Fibroblast of skin of abdomen (primary cell): ENCODE results near the gene CD163L1. TPM values are rescaled to one million over a fixed set of nuclear protein-coding genes. Genes with fewer than 3 reads are reported as not detected.
"Not testable (repeated sequence)": the region's sequence is repeated elsewhere in the genome, so short reads cannot be mapped to it uniquely, and the experiment has no call there.

Experiments used
- DNase-seq: peaks from one replicate; pipeline ENCODE4 v3.0.0-alpha.2; 2013
- polyA plus RNA-seq, 2 experiments: library from polyadenylated mRNA; unstranded; fragments of 120-200 nt; gene quantifications; one replicate each; pipeline ENCODE4 v1.2.1, GENCODE V29; 2013; ENCODE audit not compliant: insufficient read length in 2 of 2

CD163L1 gene
- 0.46 TPM for polyA plus RNA-seq (2013, experiment 1 of 2; ENCODE audit: insufficient read length)
- polyA plus RNA-seq (2013, experiment 2 of 2; ENCODE audit: insufficient read length) = 0.62 TPM

DNA sequence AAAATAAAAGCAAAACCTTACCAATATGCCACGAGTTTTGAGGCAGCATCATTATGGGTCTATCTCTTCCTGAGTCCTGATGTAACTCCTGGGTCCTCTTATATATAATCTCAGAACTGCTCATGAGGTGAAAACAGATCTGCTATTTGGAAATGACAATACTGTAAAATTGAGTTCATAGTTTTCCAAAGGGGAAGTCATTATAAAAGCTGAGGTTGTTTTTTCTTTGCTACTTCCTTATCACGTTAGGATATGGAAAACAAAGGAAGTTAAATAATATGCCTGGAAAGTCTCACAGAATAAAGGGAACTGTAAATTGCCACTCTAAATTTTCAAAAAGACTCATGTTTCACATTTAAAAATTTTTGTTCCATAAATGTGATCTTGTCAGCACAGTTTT, at the start of gene CD163L1:
CD163L1 (minus strand) TSS at position 78 of the 400 bp plus-strand sequence; CDS start at position 52, 26 bp downstream.
- no peak for DNase-seq

- DNase-seq = no peak
These were observed 49.1 kb upstream of the CD163L1 start for GRCh38 chr12:7493006-7493405.

- DNase-seq = no peak
These were observed 42.6 kb upstream of the CD163L1 start for GRCh38 chr12:7486512-7486911.

DNA sequence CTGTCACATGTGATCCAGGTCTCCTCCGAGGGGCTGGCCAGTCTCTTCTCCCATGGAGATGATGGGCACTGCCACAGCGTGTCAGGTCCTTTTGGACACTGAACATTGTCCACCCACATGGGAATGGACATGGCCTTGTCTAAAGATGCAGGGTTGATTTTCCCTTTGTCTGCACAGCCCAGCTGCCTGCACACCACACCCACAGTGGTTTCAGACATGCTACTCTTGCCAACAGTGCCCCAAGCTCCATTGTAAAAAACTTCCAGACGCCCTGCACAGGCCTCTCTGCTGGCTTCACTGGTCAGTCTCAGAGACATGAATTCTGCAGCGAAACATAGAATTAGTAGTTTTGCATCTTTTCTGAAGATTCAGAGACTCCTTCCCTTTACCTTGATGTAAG, 41.1 kb upstream of the CD163L1 start:
- no peak for DNase-seq

DNA sequence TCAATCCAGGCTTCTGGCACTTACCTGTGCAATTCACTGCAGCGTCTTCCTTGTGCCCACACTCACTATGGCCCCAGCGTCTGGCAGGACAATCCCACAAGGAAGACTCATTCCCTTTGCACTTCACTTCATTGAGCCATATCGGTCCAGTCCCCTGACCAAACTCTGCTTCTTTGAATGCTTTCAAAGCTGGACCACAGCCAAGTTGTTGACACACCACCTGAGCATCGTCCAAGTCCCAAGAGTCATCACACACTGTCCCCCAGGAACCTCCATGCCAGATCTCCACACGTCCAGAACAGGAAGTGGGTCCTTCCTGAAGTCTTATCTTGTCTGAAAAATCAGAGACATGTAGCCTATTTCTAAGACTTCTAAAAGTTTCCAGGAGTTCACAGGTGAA, 39.4 kb upstream of the CD163L1 start:
- no peak for DNase-seq

- DNase-seq = peak; percentile 57
These were observed 35.8 kb upstream of the CD163L1 start for GRCh38 chr12:7479771-7480170.

- no peak for DNase-seq
These were observed 28.1 kb upstream of the CD163L1 start for GRCh38 chr12:7472060-7472459.

DNA sequence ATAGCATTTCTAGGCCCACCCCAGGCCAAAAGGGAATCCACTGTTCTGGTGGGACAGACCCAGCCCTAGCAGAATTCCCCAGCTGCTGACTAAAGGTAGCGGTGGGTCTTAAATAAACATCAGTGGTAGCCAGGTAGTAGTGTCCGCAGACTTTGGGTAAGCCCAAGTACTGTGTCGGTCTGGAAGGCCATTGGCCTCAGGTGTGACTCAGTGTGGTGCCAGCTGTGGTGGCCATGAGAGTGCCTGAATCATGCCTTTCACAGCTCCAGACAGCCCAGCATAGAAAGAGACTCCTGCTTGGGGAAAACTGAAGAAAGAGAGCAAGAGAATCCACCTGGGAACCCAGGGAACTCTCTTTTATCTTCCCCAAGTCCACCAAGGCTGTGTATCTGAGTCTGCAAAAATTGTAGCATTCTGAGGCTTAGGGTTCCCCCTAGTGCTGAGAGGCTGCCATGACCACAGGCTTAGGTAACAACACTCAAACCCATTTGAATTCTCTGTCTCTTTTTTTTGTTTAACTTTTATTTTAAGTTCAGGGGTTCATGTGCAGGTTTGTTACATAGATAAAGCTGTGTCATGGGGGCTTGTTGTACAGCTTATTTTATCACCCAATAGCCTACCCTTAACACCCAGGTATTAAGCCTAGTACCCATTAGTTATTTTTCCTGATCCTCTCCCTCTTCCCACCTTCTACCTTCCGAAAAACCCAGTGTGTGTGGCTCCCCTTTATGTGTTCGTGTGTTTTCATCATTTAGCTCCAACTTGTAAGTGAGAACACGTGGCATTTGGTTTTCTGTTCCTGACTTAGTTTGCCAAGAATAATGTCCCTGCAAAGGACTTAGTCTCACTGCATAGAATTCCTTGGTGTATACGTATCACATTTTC, 16.7 kb upstream of the CD163L1 start:
- peak; percentile 35 for DNase-seq

DNA sequence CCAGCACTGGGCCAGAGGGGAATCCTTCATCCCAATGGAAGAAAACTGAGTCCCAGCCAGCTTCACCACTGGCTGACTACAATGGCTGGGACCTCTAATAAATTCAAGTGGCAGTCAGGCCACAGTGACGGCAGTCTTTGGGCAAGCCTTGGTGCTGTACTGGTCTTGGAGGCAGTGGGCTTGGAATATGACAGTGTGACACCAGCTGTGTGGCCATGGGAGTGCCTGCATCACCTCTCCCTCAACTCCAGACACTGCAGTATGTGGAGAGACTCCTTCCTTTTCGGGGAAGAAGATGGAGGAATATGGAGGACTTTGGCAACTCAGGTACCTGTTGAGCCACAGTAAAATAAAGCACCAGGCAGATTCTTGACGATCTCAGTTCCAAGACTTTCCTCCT, 16.0 kb upstream of the CD163L1 start:
- no peak for DNase-seq

- no peak for DNase-seq
These were observed 7.8 kb upstream of the CD163L1 start for GRCh38 chr12:7451756-7452155.

- DNase-seq = no peak
These were observed 6.7 kb upstream of the CD163L1 start for GRCh38 chr12:7450667-7451066.

DNA sequence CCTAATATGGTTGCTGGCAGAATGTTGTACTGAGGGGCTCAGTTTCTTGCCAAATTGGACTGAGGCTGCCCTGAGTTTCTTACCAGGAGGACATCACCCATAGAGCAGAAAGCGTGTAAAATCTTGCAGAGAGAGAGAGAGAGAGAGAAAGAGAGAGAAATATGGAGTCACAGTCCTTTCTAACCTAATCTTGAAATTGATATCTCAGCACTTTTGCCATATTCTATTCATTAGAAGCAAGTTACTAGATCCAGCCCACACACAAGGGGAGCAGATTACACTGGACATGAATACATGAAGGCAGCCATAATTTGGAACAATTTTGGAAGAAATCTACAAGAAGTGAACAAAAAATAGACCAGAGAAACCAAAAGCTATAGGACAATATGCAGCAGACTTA, 4.1 kb upstream of the CD163L1 start:
- no peak for DNase-seq

DNA sequence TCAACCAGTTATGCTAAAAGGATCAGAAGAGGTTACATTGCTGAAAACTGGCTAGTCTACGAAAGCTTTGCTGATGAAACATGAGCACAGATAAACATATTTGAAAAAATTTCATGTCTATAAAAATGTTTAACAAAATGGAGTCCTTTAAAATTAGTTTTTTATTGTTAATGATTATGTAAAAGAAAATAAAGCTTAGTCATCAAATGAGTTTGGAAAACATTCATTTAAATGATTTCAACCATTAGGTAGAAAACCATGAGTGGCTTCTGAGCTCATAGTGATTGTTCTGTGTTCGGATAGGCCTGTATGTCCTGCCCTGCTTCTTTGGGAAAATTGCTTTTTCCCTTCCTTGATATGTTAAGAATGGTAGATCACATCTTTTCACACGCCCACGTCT, 584 bp upstream of the CD163L1 start:
- DNase-seq = no peak

GRCh38 chr12:7441216-7441615, 2.7 kb downstream of the CD163L1 start:
- DNase-seq = peak; percentile 4

DNA sequence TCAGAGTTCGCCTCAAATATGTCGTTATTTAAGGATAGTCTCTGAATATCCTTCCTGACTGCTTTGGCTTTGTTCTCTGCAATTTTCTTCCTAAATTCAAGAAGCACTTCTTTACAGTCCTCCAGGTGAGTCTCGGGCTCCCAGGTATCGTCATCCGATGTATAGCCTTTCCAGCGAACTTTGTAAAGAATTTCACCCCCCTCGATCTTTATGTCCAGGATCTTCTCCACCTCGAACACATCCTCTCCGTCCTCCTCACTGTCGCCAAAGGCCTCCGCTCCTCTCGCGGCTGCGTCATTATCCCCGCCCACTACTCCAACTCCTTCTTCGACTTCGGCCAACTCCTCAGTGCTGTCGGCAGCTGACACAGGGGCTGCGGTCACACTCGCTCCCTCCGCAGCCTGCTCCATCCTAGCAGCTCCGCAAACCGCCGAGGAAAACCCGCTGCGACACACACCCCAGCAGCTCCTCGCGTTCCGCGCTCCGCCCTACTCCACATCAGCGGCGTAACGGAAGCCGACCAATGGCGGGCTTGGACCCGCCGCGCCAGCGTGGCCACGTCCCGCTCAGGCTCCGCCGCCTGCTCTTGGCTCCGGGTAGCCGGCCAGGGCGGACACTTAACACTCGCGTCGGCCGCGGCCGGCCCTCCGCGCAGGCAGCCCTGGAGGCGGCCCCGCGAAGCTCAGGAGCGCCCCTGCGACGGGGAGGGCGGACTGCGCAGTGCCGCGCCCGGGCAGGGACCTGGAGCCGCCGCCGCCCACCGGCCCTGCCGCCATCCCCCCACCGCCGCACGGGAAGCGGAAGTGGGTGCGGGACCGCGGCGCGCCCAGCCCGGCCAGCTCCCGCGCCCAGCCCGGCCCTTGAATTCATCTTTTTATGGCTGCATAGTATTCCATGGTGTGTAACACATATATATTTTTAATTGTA, 4.1 kb downstream of the CD163L1 start:
- peak; percentile 74 for DNase-seq

- DNase-seq = not testable (repeated sequence)
These were observed 5.5 kb downstream of the CD163L1 start for GRCh38 chr12:7438291-7438995.

DNA sequence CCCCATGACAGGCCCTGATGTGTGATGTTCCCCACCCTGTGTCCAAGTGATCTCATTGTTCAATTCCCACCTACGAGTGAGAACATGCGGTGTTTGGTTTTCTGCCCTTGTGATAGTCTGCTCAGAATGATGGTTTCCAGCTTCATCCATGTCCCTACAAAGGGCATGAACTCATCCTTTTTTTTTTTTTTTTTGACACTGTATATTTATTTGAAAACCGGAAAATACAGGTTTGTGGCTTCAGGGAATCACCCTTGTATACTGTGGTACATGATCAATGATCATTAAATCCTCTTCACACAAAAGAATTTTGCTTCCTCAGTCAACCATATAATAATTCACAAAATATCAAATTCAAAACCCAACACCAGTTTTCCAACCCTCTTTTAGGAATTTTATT, 6.5 kb downstream of the CD163L1 start:
- DNase-seq = not testable (repeated sequence)

DNA sequence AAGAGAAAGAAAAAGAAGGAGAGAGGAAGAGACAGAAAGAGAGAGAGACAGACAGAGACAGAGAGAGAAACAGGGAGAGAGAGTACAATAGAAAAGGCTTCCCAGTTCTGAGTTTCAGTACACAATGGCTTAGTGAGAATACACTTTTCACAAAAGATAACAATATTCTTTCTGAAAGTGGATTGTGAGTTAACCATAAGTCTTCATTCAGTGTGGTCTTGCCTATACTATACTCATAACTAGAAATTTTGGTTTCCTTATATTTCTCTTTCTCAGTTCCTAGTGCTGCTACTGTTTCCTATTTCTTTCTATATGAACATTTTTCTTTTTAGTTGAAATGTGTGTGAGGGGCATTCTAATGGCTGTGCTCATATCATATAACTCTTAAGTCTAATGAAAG, 9.3 kb downstream of the CD163L1 start:
- no peak for DNase-seq

DNA sequence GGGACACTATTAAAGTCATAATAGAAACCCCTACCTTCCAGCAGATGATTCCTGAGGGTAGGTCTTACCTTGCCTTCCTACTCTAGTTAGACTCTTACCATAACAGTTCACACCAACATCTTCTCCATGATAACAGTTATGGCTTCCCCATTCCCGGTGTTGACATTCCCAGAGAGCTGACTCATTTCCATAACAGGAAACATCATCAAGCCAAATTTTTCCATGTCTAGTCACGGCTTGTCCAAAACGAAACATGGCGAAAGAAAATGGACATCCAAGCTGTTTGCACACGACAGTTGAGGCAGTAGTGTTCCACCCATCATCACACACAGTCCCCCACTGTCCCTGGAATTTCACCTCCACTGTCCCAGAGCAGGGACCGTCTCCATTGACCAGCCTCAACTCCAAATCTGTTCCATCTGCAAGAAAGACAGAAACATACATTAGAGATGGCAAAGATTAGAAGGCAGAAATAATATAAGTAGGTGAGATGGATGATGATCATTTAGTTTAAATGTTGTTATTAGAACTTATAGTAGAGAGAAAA, 10.6 kb downstream of the CD163L1 start:
- DNase-seq = peak; percentile 67

DNA sequence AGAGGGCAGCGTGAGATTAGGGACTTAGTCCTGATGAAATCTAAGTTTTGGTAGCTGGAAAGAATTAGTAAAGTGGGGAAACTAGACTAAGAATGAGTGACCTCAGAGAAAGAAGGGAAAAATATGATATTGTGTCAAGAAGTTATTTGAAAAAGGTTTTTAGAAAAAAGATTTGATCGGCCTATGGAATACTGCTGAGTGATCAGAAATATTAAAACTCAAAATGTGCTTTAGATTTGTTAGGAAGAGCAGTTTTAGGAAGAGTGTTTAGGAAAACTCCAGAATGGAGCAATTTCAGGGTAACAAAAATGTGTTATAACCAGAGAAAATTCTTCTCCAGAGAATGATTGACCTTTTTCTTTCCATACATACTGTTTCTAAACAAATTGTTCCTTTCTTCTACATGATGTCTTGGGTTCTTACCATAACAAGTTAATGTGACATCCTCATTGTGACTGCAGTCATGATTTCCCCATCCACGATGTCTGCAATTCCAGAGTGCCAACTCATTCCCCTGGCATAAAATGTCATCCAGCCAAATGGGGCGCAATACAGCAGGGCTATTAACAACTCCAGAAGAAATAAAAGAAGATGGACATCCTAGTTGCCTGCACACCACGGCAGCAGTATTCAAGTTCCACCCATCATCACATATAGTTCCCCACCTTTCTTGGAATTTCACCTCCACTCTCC, 11.8 kb downstream of the CD163L1 start:
- no peak for DNase-seq

DNA sequence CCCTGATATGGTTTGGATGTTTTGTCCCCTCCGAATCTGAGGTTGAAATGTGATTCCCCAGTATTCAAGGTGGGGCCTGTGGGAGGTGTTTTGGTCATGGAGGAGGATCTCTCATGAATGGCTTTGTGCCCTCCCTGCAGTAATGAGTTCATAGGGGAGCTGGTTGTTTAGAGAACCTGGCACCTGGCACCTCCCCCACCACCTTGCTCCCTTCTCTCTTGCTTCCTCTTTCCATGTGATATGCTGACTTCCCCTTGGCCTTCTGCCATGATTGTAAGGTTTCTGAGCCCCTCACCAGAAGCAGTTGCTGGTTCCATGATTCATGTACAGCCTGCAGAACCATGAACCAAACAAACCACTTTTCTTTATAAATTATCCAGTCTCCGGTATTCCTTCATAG, 32.6 kb downstream of the CD163L1 start:
- DNase-seq = no peak

DNA sequence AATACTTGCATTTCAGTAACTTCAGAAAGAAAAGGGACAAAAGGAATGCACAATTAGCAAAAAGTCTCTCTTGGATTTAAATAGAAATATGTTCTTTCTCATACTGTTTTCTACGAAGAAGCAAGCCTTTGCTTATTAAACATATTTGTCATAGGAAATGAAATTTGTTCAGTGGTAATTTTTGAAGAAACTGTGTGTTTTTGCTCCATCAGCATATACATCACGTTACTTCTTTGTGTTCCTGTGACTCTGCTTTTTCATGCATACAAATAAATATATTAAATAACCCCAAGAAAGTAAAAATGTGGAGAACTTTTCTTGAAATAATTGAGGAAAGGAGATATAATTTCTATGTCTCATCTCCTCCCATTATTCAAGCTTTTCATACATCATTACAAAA, 39.7 kb downstream of the CD163L1 start:
- no peak for DNase-seq
